ENCODE results near the gene NOS3. TPM values are rescaled to one million over a fixed set of nuclear protein-coding genes. Genes with fewer than 3 reads are reported as not detected.

Gene NOS3
- total RNA-seq, 4 donors from 2014 or later = 6.6 to 50.1 (median 15.8) TPM

DNA sequence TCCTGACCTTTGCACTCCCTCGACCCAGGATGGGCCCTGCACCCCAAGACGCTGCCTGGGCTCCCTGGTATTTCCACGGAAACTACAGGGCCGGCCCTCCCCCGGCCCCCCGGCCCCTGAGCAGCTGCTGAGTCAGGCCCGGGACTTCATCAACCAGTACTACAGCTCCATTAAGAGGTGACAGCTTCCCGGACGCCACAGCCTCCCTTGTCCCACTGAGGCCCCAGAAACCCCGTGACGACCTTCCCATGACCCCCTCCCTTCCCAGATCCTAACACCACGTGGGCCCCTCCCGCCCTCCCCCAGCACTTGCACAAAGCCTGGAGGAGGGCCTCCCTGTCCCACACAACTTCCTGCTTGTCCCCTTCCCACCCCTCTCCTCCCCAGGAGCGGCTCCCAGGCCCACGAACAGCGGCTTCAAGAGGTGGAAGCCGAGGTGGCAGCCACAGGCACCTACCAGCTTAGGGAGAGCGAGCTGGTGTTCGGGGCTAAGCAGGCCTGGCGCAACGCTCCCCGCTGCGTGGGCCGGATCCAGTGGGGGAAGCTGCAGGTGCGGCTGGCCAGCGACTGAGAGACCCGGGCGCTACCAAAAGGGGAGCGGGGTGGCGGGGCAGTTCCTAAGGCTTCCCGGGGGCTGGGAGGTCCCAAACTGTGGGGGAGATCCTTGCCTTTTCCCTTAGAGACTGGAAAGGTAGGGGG, 5.7 kb downstream of the NOS3 start:
- Histone ChIP-seq H3K9me3 (no peaks in the 10 kb centered on the region), H3K4me3 (no peak overlapping the region), H3K36me3 (no peaks in the 10 kb centered on the region), H3K27me3 (no peaks in the 10 kb centered on the region), H3K27ac (no peak overlapping the region), H3K4me1 (no peaks in the 10 kb centered on the region)
- intact Hi-C loops (cut with DNase I; ENCODE audit: low total_unique reads) = no loop called here
- no peak for DNase-seq
- no peak for TF ChIP-seq POLR2A (IDR thresholded peaks at IDR 0.05)
- TF ChIP-seq, protein P1, sequence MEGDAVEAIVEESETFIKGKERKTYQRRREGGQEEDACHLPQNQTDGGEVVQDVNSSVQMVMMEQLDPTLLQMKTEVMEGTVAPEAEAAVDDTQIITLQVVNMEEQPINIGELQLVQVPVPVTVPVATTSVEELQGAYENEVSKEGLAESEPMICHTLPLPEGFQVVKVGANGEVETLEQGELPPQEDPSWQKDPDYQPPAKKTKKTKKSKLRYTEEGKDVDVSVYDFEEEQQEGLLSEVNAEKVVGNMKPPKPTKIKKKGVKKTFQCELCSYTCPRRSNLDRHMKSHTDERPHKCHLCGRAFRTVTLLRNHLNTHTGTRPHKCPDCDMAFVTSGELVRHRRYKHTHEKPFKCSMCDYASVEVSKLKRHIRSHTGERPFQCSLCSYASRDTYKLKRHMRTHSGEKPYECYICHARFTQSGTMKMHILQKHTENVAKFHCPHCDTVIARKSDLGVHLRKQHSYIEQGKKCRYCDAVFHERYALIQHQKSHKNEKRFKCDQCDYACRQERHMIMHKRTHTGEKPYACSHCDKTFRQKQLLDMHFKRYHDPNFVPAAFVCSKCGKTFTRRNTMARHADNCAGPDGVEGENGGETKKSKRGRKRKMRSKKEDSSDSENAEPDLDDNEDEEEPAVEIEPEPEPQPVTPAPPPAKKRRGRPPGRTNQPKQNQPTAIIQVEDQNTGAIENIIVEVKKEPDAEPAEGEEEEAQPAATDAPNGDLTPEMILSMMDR (IDR thresholded peaks at IDR 0.05) = no peak

DNA sequence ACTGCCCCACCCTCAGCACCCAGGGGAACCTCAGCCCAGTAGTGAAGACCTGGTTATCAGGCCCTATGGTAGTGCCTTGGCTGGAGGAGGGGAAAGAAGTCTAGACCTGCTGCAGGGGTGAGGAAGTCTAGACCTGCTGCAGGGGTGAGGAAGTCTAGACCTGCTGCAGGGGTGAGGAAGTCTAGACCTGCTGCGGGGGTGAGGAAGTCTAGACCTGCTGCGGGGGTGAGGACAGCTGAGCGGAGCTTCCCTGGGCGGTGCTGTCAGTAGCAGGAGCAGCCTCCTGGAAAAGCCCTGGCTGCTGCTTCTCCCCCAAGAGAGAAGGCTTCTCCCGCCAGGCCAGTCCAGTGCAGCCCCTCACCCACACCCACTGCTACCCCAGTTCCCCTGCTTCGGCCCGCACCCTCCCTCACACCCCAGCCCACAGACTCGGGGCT, 6.3 kb downstream of the NOS3 start:
- Histone ChIP-seq H3K4me1 (no peaks in the 10 kb centered on the region), H3K4me3 (no peak overlapping the region), H3K27ac (no peak overlapping the region), H3K9me3 (no peaks in the 10 kb centered on the region), H3K27me3 (no peaks in the 10 kb centered on the region), H3K36me3 (no peaks in the 10 kb centered on the region)
- DNase-seq = no peak
- intact Hi-C loops (cut with DNase I; ENCODE audit: low total_unique reads) = no loop called here
- TF ChIP-seq, protein P1 (IDR thresholded peaks at IDR 0.05) = no peak

DNA sequence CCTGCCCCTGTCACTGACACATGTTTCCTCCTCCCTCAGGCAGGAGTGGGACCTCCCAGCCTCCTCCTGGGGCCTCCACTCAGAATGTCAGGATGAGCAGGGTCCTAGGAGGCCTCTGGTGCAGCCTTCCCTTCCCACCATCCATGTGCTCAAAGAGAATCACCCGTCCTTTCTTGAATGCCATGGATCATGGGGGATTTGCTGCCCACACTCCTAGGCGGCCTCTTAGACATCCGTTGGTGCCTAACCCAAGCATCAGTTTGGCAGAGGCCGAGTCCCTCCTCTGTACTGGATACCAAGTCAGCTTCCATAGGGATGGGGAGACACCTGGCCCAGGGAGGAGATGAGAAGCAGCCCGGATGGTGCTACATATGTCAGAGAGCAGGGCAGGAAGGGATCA, 7.0 kb downstream of the NOS3 start:
- Histone ChIP-seq H3K27me3 (no peaks in the 10 kb centered on the region), H3K4me1 (no peaks in the 10 kb centered on the region), H3K4me3 (no peak overlapping the region), H3K36me3 (no peaks in the 10 kb centered on the region), H3K27ac (no peak overlapping the region), H3K9me3 (no peaks in the 10 kb centered on the region)
- intact Hi-C loops (cut with DNase I; ENCODE audit: low total_unique reads) = no loop called here
- no peak for DNase-seq
- TF ChIP-seq, protein P1 (IDR thresholded peaks at IDR 0.05) = no peak
- no peak for TF ChIP-seq POLR2A (IDR thresholded peaks at IDR 0.05)

DNA sequence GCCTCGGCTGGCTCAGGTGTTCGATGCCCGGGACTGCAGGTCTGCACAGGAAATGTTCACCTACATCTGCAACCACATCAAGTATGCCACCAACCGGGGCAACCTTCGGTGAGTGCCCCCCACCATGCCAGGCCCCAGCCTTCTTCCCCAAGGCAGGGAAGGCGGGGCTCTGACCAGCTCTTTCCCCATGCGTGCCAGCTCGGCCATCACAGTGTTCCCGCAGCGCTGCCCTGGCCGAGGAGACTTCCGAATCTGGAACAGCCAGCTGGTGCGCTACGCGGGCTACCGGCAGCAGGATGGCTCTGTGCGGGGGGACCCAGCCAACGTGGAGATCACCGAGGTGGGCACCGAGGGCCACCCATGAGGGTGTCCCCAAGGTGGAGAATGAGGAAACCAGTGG, 7.5 kb downstream of the NOS3 start:
- Histone ChIP-seq H3K9me3 (no peaks in the 10 kb centered on the region), H3K27me3 (no peaks in the 10 kb centered on the region), H3K36me3 (no peaks in the 10 kb centered on the region), H3K4me3 (no peak overlapping the region), H3K27ac (no peak overlapping the region), H3K4me1 (no peaks in the 10 kb centered on the region)
- TF ChIP-seq, protein P1 (IDR thresholded peaks at IDR 0.05) = no peak
- no peak for TF ChIP-seq POLR2A (IDR thresholded peaks at IDR 0.05)
- intact Hi-C loops (cut with DNase I; ENCODE audit: low total_unique reads) = no loop called here
- DNase-seq = no peak

DNA sequence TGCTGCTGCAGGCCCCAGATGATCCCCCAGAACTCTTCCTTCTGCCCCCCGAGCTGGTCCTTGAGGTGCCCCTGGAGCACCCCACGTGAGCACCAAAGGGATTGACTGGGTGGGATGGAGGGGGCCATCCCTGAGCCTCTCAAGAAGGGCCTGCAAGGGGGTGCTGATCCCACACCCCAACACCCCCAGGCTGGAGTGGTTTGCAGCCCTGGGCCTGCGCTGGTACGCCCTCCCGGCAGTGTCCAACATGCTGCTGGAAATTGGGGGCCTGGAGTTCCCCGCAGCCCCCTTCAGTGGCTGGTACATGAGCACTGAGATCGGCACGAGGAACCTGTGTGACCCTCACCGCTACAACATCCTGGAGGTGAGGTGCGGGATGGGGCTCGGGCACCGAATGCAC, 8.2 kb downstream of the NOS3 start:
- H3K36me3 ChIP-seq = no peaks in the 10 kb centered on the region
- TF ChIP-seq, protein P1 (IDR thresholded peaks at IDR 0.05) = no peak
- no peak for TF ChIP-seq POLR2A (IDR thresholded peaks at IDR 0.05)

More for the DNA sequence above, 8.2 kb downstream of the NOS3 start:
- DNase-seq = no peak
- Histone ChIP-seq H3K9me3 (no peaks in the 10 kb centered on the region), H3K4me1 (no peaks in the 10 kb centered on the region), H3K4me3 (no peak overlapping the region), H3K27ac (no peak overlapping the region), H3K27me3 (no peaks in the 10 kb centered on the region)
- intact Hi-C loops (cut with DNase I; ENCODE audit: low total_unique reads) = no loop called here

Measured in uterus (tissue), 4 donors.